ENCODE measurements around the gene OLFM4. TPM values are rescaled to one million over a fixed set of nuclear protein-coding genes. Genes with fewer than 3 reads are reported as not detected.

The OLFM4 gene
- polyA plus RNA-seq (2011; rRNA removed) (not detected in 2 replicates), polyA plus RNA-seq (2017; fragmentation: RNase III; extraction: RNeasy Plus Mini Kit Qiagen cat#74134 plus additional on column Dnase treatment) (not detected in 3 replicates), polyA minus RNA-seq (2011; rRNA and poly(A)+ RNA removed) (not detected in 2 replicates)
- not detected in 2 replicates for polyA plus RNA-seq (2012; cell fraction: cytosol; rRNA removed)
- polyA plus RNA-seq (2012; cell fraction: nucleus; rRNA removed) = not detected in 2 replicates

GRCh38 chr13:53028637-53029203, at the start of gene OLFM4:
OLFM4 (plus strand) TSS chr13:53028813; CDS start chr13:53028837, 24 bp downstream.
- no peak for ATAC-seq
- TF ChIP-seq CBX2 (IDR thresholded peaks at IDR 0.05; ENCODE audit: borderline replicate concordance, low read depth) (no peak), HMGXB4 (CRISPR knock-in tag; IDR thresholded peaks at IDR 0.05; ENCODE audit: borderline replicate concordance) (no peak), POLR2A (IDR thresholded peaks at IDR 0.05; ENCODE audit: low read length) (no peak), BHLHE40 (IDR thresholded peaks at IDR 0.05; ENCODE audit: low read depth, low read length) (no peak), FOXS1 (CRISPR knock-in tag; IDR thresholded peaks at IDR 0.05) (no peak), REST (IDR thresholded peaks at IDR 0.05) (no peak), JUN (IDR thresholded peaks at IDR 0.05) (no peak), RNF2 (IDR thresholded peaks at IDR 0.05; ENCODE audit: borderline replicate concordance, low read depth) (no peak), CHD4 (IDR thresholded peaks at IDR 0.05; ENCODE audit: borderline replicate concordance) (no peak), EHMT2 (IDR thresholded peaks at IDR 0.05; ENCODE audit: low read depth) (no peak), MAFK (IDR thresholded peaks at IDR 0.05; ENCODE audit: partially characterized antibody) (no peak), CBX8 (IDR thresholded peaks at IDR 0.05) (no peak), MAX (IDR thresholded peaks at IDR 0.05) (no peak), EP300 (IDR thresholded peaks at IDR 0.05) (no peak), ZFP36 (IDR thresholded peaks at IDR 0.05; ENCODE audit: borderline replicate concordance, partially characterized antibody) (no peak)
- no peak for DNase-seq (ENCODE audit: low read depth in 1 of 2, low spot score in 1 of 2)
- Histone ChIP-seq H3K9me3 (no peaks in the 10 kb centered on the region), H3K4me1 (no peaks in the 10 kb centered on the region), H3K4me2 (no peak within 1 kb of the TSS), H3K4me3 (no peak within 1 kb of the TSS), H3K27ac (no peak within 1 kb of the TSS)
- ChIA-PET CTCF (no interaction called here), POLR2A (no interaction called here)
- WGBS (ENCODE audit: missing lambda C conversion rate) = 27% methylated on average over 9 of the region's 9 CpGs
- no peak for FAIRE-seq

- DNase-seq (ENCODE audit: low read depth in 1 of 2, low spot score in 1 of 2) (no peak), ATAC-seq (no peak), FAIRE-seq (no peak)
- Histone ChIP-seq H3K4me1 (no peaks in the 10 kb centered on the region), H3K4me3 (no peak overlapping the region), H3K27ac (no peak overlapping the region), H3K9me3 (no peaks in the 10 kb centered on the region), H3K4me2 (no peak overlapping the region)
- 12% methylated on average over 5 of the region's 5 CpGs for WGBS (ENCODE audit: missing lambda C conversion rate)
- CTCF ChIA-PET = interaction anchor here (4.1 kb wide), 1 partner anchor 11 kb away, joined by 19 read pairs; no protein-coding TSS in a partner anchor
- POLR2A ChIA-PET = no interaction called here
- no peak for TF ChIP-seq EHMT2 (IDR thresholded peaks at IDR 0.05; ENCODE audit: low read depth)
- TF ChIP-seq NFE2L2 (conservative IDR thresholded peaks at IDR 0.05; ENCODE audit: low read length) = no peak
- TF ChIP-seq POLR2AphosphoS2 (conservative IDR thresholded peaks at IDR 0.05; ENCODE audit: low read length) = no peak
- no peak for TF ChIP-seq REST (IDR thresholded peaks at IDR 0.05)
- TF ChIP-seq BCL3 (IDR thresholded peaks at IDR 0.05) = no peak
- TF ChIP-seq ELK1 (IDR thresholded peaks at IDR 0.05; ENCODE audit: low read depth, low read length) = no peak
- TF ChIP-seq CBX8 (IDR thresholded peaks at IDR 0.05) = no peak
- TF ChIP-seq ATOH8 (CRISPR knock-in tag; IDR thresholded peaks at IDR 0.05; ENCODE audit: low read depth) = no peak
- TF ChIP-seq CBX2 (IDR thresholded peaks at IDR 0.05; ENCODE audit: borderline replicate concordance, low read depth) = no peak
- no peak for TF ChIP-seq MAFK (IDR thresholded peaks at IDR 0.05; ENCODE audit: partially characterized antibody)
- TF ChIP-seq FOXS1 (CRISPR knock-in tag; IDR thresholded peaks at IDR 0.05) = no peak
- TF ChIP-seq FOSB (CRISPR knock-in tag; IDR thresholded peaks at IDR 0.05) = no peak
- TF ChIP-seq POLR2A (IDR thresholded peaks at IDR 0.05; ENCODE audit: low read length) = no peak
- TF ChIP-seq CEBPB (IDR thresholded peaks at IDR 0.05) = no peak
Observed at GRCh38 chr13:52978989-52979388, 49.6 kb upstream of the OLFM4 start.
